Measurements from ENCODE around the gene CCDC191.

Gene CCDC191

GRCh38 chr3:113946831-113947230 is 109.5 kb downstream of the CCDC191 start:
- WGBS, 2 experiments, result 73 to 86% methylated on average over 4 to 6 of the region's 7 CpGs

GRCh38 chr3:113927556-113927955 is 128.8 kb downstream of the CCDC191 start:
- H3K4me3 ChIP-seq (ENCODE audit: insufficient read depth, low read depth, low read length), result no peak overlapping the region
- no peak overlapping the region for H3K27ac ChIP-seq (ENCODE audit: insufficient read depth, low read depth, low read length, poor library complexity, severe bottlenecking)
- no peaks in the 10 kb centered on the region for H3K4me1 ChIP-seq (ENCODE audit: control insufficient read depth, insufficient read depth, low read length)
- H3K36me3 ChIP-seq (ENCODE audit: control insufficient read depth, insufficient read depth, low read length), result no peaks in the 10 kb centered on the region
- 94 to 97% methylated on average over 5 of the region's 5 CpGs for WGBS, 2 experiments
- H3K27me3 ChIP-seq (ENCODE audit: control insufficient read depth, insufficient read depth, low read length, poor library complexity, severe bottlenecking), result no peaks in the 10 kb centered on the region
- no peaks in the 10 kb centered on the region for H3K9me3 ChIP-seq (ENCODE audit: control insufficient read depth, low read length)

More at GRCh38 chr3:113946831-113947230, 109.5 kb downstream of the CCDC191 start:
- peak overlapping the region; percentile 46 for H3K4me3 ChIP-seq (ENCODE audit: insufficient read depth, low read depth, low read length)
- H3K27me3 ChIP-seq (ENCODE audit: control insufficient read depth, insufficient read depth, low read length, poor library complexity, severe bottlenecking), result peaks cover 47% of the 10 kb centered on the region
- no peaks in the 10 kb centered on the region for H3K4me1 ChIP-seq (ENCODE audit: control insufficient read depth, insufficient read depth, low read length)
- no peak overlapping the region for H3K27ac ChIP-seq (ENCODE audit: insufficient read depth, low read depth, low read length, poor library complexity, severe bottlenecking)
- H3K36me3 ChIP-seq (ENCODE audit: control insufficient read depth, insufficient read depth, low read length), result no peaks in the 10 kb centered on the region
- H3K9me3 ChIP-seq (ENCODE audit: control insufficient read depth, low read length), result no peaks in the 10 kb centered on the region

GRCh38 chr3:113914646-113915045 is 141.7 kb downstream of the CCDC191 start:
- no peaks in the 10 kb centered on the region for H3K9me3 ChIP-seq (ENCODE audit: control insufficient read depth, low read length)
- H3K4me3 ChIP-seq (ENCODE audit: insufficient read depth, low read depth, low read length), result no peak overlapping the region
- H3K27ac ChIP-seq (ENCODE audit: insufficient read depth, low read depth, low read length, poor library complexity, severe bottlenecking), result no peak overlapping the region
- H3K36me3 ChIP-seq (ENCODE audit: control insufficient read depth, insufficient read depth, low read length), result no peaks in the 10 kb centered on the region
- 83 to 94% methylated on average over 1 to 2 of the region's 2 CpGs for WGBS, 2 experiments
- no peaks in the 10 kb centered on the region for H3K27me3 ChIP-seq (ENCODE audit: control insufficient read depth, insufficient read depth, low read length, poor library complexity, severe bottlenecking)
- no peaks in the 10 kb centered on the region for H3K4me1 ChIP-seq (ENCODE audit: control insufficient read depth, insufficient read depth, low read length)

Measured in ectodermal cell (in vitro differentiated cells).